ENCODE results near the gene ZNF737. TPM values are rescaled to one million over a fixed set of nuclear protein-coding genes. Genes with fewer than 3 reads are reported as not detected.

ZNF737 gene
- total RNA-seq = 78.9 TPM

GRCh38 chr19:20565321-20566018 is at the start of gene ZNF737:
Gene ZNF737 (minus strand): TSS chr19:20565781. CDS start chr19:20565640, 141 bp downstream.

Other genes starting within 250 kb of the ZNF737 start
- 36.4 TPM for gene ZNF626, start 95.8 kb upstream of the ZNF737 start, total RNA-seq
- 13.4 TPM for gene ZNF66, start 210.5 kb upstream of the ZNF737 start, total RNA-seq